H1 (cell line): ENCODE results near the gene PILRB.

Experiments
- JUN ChIP-seq: IDR thresholded peaks from 2 replicates; pipeline ENCODE4 v1.6.1; 2011; ENCODE audit warnings: low read depth, mild to moderate bottlenecking, improper control_type of control experiment, low read length
- TF ChIP-seq, protein P1 (sequence below): fragments of 300-600 bp; sonication (generic); IDR thresholded peaks from 2 replicates; pipeline ENCODE4 v1.7.1; 2012; ENCODE audit warnings: low read length, moderate library complexity, mild to moderate bottlenecking, inconsistent platforms; ENCODE audit not compliant: insufficient replicate concordance

DNA sequence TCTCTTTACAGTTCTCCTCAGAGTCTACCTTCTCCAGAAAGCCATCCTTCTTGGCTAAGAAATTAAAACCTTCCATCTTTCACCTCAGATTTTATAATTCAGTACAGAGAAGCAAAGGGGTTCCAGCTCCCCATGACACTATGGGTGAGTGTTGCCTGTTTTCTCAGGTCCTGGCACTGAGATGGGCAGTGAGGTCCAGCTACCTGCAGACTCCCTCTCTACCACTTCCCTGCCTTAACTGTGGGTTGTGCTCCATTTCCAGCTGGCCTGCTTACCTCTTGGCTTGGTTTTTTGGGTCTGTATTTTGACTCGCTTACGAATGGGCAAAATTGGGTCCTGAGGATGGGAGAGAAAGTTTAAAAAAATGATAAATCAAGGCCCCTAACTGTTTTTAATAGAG is 44.3 kb downstream of the PILRB start:
- TF ChIP-seq, protein P1, sequence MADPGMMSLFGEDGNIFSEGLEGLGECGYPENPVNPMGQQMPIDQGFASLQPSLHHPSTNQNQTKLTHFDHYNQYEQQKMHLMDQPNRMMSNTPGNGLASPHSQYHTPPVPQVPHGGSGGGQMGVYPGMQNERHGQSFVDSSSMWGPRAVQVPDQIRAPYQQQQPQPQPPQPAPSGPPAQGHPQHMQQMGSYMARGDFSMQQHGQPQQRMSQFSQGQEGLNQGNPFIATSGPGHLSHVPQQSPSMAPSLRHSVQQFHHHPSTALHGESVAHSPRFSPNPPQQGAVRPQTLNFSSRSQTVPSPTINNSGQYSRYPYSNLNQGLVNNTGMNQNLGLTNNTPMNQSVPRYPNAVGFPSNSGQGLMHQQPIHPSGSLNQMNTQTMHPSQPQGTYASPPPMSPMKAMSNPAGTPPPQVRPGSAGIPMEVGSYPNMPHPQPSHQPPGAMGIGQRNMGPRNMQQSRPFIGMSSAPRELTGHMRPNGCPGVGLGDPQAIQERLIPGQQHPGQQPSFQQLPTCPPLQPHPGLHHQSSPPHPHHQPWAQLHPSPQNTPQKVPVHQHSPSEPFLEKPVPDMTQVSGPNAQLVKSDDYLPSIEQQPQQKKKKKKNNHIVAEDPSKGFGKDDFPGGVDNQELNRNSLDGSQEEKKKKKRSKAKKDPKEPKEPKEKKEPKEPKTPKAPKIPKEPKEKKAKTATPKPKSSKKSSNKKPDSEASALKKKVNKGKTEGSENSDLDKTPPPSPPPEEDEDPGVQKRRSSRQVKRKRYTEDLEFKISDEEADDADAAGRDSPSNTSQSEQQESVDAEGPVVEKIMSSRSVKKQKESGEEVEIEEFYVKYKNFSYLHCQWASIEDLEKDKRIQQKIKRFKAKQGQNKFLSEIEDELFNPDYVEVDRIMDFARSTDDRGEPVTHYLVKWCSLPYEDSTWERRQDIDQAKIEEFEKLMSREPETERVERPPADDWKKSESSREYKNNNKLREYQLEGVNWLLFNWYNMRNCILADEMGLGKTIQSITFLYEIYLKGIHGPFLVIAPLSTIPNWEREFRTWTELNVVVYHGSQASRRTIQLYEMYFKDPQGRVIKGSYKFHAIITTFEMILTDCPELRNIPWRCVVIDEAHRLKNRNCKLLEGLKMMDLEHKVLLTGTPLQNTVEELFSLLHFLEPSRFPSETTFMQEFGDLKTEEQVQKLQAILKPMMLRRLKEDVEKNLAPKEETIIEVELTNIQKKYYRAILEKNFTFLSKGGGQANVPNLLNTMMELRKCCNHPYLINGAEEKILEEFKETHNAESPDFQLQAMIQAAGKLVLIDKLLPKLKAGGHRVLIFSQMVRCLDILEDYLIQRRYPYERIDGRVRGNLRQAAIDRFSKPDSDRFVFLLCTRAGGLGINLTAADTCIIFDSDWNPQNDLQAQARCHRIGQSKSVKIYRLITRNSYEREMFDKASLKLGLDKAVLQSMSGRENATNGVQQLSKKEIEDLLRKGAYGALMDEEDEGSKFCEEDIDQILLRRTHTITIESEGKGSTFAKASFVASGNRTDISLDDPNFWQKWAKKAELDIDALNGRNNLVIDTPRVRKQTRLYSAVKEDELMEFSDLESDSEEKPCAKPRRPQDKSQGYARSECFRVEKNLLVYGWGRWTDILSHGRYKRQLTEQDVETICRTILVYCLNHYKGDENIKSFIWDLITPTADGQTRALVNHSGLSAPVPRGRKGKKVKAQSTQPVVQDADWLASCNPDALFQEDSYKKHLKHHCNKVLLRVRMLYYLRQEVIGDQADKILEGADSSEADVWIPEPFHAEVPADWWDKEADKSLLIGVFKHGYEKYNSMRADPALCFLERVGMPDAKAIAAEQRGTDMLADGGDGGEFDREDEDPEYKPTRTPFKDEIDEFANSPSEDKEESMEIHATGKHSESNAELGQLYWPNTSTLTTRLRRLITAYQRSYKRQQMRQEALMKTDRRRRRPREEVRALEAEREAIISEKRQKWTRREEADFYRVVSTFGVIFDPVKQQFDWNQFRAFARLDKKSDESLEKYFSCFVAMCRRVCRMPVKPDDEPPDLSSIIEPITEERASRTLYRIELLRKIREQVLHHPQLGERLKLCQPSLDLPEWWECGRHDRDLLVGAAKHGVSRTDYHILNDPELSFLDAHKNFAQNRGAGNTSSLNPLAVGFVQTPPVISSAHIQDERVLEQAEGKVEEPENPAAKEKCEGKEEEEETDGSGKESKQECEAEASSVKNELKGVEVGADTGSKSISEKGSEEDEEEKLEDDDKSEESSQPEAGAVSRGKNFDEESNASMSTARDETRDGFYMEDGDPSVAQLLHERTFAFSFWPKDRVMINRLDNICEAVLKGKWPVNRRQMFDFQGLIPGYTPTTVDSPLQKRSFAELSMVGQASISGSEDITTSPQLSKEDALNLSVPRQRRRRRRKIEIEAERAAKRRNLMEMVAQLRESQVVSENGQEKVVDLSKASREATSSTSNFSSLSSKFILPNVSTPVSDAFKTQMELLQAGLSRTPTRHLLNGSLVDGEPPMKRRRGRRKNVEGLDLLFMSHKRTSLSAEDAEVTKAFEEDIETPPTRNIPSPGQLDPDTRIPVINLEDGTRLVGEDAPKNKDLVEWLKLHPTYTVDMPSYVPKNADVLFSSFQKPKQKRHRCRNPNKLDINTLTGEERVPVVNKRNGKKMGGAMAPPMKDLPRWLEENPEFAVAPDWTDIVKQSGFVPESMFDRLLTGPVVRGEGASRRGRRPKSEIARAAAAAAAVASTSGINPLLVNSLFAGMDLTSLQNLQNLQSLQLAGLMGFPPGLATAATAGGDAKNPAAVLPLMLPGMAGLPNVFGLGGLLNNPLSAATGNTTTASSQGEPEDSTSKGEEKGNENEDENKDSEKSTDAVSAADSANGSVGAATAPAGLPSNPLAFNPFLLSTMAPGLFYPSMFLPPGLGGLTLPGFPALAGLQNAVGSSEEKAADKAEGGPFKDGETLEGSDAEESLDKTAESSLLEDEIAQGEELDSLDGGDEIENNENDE = no peak
- TF ChIP-seq JUN = no peak
